WTC11 (cell line): ENCODE results near the gene LILRA6. TPM values are rescaled to one million over a fixed set of nuclear protein-coding genes. Genes with fewer than 3 reads are reported as not detected.
A peak's percentile ranks its signal among the peaks of the same experiment; 100 is the strongest.

ENCODE experiments used
- ATF1 ChIP-seq: sonication (generic); formaldehyde crosslinking; IDR thresholded peaks from 2 replicates; pipeline ENCODE4 v1.8.1; 2023; ENCODE audit warnings: mild to moderate bottlenecking, moderate library complexity, missing genetic modification reagents
- CBFB ChIP-seq: sonication (generic); formaldehyde crosslinking; IDR thresholded peaks from 2 replicates; pipeline ENCODE4 v1.8.1; 2022; ENCODE audit warnings: mild to moderate bottlenecking, low read depth, missing genetic modification reagents
- HMGA2 ChIP-seq: fragments of 250-450 bp; sonication (Bioruptor Pico); IDR thresholded peaks from 2 replicates; pipeline ENCODE4 v1.4.0; 2021; ENCODE audit warnings: mild to moderate bottlenecking, moderate library complexity
- IRF2 ChIP-seq: sonication (generic); formaldehyde crosslinking; IDR thresholded peaks from 2 replicates; pipeline ENCODE4 v1.8.0; 2022; ENCODE audit warnings: low read depth, missing genetic modification reagents, borderline replicate concordance
- JAZF1 ChIP-seq: fragments of 250-450 bp; sonication (Bioruptor Pico); IDR thresholded peaks from 2 replicates; pipeline ENCODE4 v1.9.0; 2021; ENCODE audit warnings: moderate library complexity, mild to moderate bottlenecking, inconsistent platforms
- NFYB ChIP-seq: sonication (generic); formaldehyde crosslinking; conservative IDR thresholded peaks from 2 replicates; pipeline ENCODE4 v1.8.0; 2022; ENCODE audit warnings: low read depth, missing genetic modification reagents
- NR3C1 ChIP-seq: sonication (generic); formaldehyde crosslinking; conservative IDR thresholded peaks from 2 replicates; pipeline ENCODE4 v1.8.1; 2023; ENCODE audit warnings: low read depth, mild to moderate bottlenecking, missing genetic modification reagents
- ZNF416 ChIP-seq: fragments of 250-450 bp; sonication (Bioruptor Pico); IDR thresholded peaks from 2 replicates; pipeline ENCODE4 v1.9.0; 2021; ENCODE audit warnings: mild to moderate bottlenecking, inconsistent platforms
- total RNA-seq: library from RNA; stranded (reverse); gene quantifications from 3 replicates; pipeline ENCODE4 v1.2.3, GENCODE V29; 2021
- TF ChIP-seq, protein P1 (sequence below): sonication (generic); formaldehyde crosslinking; IDR thresholded peaks from 2 replicates; pipeline ENCODE4 v1.8.1; 2023; ENCODE audit warnings: mild to moderate bottlenecking, missing genetic modification reagents, borderline replicate concordance
- TF ChIP-seq, protein P2 (sequence below): sonication (generic); formaldehyde crosslinking; IDR thresholded peaks from 2 replicates; pipeline ENCODE4 v1.8.0; 2023; ENCODE audit warnings: mild to moderate bottlenecking, missing genetic modification reagents
- TF ChIP-seq, protein P3 (sequence below): sonication (generic); formaldehyde crosslinking; IDR thresholded peaks from 2 replicates; pipeline ENCODE4 v1.8.1; 2023; ENCODE audit warnings: mild to moderate bottlenecking, moderate library complexity, missing genetic modification reagents
- TF ChIP-seq, protein P4 (sequence below): sonication (generic); formaldehyde crosslinking; IDR thresholded peaks from 2 replicates; pipeline ENCODE4 v1.8.0; 2023; ENCODE audit warnings: missing genetic modification reagents, mild to moderate bottlenecking, borderline replicate concordance
- TF ChIP-seq, protein P5 (sequence below): sonication (generic); formaldehyde crosslinking; IDR thresholded peaks from 2 replicates; pipeline ENCODE4 v1.8.0; 2022; ENCODE audit warnings: mild to moderate bottlenecking, missing genetic modification reagents
- TF ChIP-seq, protein P6 (sequence below): fragments of 250-450 bp; sonication (Bioruptor Pico); IDR thresholded peaks from 2 replicates; pipeline ENCODE4 v2.1.2; 2022; ENCODE audit warnings: mild to moderate bottlenecking, moderate library complexity
- TF ChIP-seq, protein P7 (sequence below): sonication (generic); formaldehyde crosslinking; IDR thresholded peaks from 2 replicates; pipeline ENCODE4 v1.8.1; 2023; ENCODE audit warnings: mild to moderate bottlenecking, missing genetic modification reagents, moderate library complexity
- TF ChIP-seq, protein P8 (sequence below): sonication (generic); formaldehyde crosslinking; IDR thresholded peaks from 2 replicates; pipeline ENCODE4 v1.8.1; 2023; ENCODE audit warnings: mild to moderate bottlenecking, missing genetic modification reagents
- TF ChIP-seq, protein P9 (sequence below): sonication (generic); formaldehyde crosslinking; IDR thresholded peaks from 2 replicates; pipeline ENCODE4 v1.8.0; 2022; ENCODE audit warnings: mild to moderate bottlenecking, missing genetic modification reagents

LILRA6 gene
- total RNA-seq, 1 experiment from 2014 or later = not detected

DNA sequence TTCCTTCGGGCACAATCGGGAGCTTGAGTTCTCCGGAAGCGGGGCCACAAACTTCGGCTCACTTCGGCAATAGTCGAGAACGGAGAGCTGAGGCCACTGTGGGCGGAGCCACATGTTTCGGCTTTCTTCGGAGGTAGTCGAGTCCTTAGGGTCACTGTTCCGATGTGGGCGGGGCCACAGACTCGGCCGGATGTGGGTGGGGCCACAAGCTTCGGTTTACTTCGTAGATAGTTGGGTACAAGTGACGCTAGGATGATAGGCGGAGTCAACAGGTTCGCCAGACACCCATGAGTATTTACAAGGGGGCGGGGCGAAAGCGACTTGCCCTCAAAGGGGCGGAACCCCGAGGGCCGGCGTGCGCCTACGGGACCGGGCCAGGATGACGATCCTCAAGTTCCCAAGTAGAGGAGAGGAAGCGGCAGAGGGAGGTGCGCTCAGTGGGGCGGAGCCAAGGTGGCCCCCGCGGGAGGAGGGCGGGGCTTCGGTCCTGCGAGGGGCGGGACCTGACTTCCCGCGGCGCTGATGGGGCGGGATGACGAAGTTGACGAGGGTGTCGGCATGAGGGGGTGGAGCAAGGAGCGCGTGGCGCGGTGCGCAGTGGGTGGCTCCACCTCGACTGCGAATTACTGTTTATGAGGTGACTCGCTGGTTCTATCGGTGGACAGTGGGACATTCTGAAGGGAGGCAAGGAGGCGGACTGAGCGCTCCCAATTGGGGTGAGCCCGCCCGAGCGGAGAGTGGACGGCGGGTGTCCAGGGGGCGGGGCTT lies 52.7 kb downstream of the LILRA6 start (continued):
- TF ChIP-seq, protein P1, sequence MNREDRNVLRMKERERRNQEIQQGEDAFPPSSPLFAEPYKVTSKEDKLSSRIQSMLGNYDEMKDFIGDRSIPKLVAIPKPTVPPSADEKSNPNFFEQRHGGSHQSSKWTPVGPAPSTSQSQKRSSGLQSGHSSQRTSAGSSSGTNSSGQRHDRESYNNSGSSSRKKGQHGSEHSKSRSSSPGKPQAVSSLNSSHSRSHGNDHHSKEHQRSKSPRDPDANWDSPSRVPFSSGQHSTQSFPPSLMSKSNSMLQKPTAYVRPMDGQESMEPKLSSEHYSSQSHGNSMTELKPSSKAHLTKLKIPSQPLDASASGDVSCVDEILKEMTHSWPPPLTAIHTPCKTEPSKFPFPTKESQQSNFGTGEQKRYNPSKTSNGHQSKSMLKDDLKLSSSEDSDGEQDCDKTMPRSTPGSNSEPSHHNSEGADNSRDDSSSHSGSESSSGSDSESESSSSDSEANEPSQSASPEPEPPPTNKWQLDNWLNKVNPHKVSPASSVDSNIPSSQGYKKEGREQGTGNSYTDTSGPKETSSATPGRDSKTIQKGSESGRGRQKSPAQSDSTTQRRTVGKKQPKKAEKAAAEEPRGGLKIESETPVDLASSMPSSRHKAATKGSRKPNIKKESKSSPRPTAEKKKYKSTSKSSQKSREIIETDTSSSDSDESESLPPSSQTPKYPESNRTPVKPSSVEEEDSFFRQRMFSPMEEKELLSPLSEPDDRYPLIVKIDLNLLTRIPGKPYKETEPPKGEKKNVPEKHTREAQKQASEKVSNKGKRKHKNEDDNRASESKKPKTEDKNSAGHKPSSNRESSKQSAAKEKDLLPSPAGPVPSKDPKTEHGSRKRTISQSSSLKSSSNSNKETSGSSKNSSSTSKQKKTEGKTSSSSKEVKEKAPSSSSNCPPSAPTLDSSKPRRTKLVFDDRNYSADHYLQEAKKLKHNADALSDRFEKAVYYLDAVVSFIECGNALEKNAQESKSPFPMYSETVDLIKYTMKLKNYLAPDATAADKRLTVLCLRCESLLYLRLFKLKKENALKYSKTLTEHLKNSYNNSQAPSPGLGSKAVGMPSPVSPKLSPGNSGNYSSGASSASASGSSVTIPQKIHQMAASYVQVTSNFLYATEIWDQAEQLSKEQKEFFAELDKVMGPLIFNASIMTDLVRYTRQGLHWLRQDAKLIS (CRISPR knock-in tag) = no peak
- TF ChIP-seq HMGA2 (0 out of 2 replicates have a peak, but pooled peaks have one; percentile 12), ZNF416 (CRISPR knock-in tag) (0 out of 2 replicates have a peak, but pooled peaks have one; percentile 52), ATF1 (CRISPR knock-in tag) (no peak), IRF2 (CRISPR knock-in tag) (no peak), CBFB (CRISPR knock-in tag) (no peak), NFYB (no peak), NR3C1 (CRISPR knock-in tag) (no peak), JAZF1 (CRISPR knock-in tag) (no peak)
- TF ChIP-seq, protein P2, sequence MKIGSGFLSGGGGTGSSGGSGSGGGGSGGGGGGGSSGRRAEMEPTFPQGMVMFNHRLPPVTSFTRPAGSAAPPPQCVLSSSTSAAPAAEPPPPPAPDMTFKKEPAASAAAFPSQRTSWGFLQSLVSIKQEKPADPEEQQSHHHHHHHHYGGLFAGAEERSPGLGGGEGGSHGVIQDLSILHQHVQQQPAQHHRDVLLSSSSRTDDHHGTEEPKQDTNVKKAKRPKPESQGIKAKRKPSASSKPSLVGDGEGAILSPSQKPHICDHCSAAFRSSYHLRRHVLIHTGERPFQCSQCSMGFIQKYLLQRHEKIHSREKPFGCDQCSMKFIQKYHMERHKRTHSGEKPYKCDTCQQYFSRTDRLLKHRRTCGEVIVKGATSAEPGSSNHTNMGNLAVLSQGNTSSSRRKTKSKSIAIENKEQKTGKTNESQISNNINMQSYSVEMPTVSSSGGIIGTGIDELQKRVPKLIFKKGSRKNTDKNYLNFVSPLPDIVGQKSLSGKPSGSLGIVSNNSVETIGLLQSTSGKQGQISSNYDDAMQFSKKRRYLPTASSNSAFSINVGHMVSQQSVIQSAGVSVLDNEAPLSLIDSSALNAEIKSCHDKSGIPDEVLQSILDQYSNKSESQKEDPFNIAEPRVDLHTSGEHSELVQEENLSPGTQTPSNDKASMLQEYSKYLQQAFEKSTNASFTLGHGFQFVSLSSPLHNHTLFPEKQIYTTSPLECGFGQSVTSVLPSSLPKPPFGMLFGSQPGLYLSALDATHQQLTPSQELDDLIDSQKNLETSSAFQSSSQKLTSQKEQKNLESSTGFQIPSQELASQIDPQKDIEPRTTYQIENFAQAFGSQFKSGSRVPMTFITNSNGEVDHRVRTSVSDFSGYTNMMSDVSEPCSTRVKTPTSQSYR (CRISPR knock-in tag) = 0 out of 2 replicates have a peak, but pooled peaks have one; percentile 27
- TF ChIP-seq, protein P3, sequence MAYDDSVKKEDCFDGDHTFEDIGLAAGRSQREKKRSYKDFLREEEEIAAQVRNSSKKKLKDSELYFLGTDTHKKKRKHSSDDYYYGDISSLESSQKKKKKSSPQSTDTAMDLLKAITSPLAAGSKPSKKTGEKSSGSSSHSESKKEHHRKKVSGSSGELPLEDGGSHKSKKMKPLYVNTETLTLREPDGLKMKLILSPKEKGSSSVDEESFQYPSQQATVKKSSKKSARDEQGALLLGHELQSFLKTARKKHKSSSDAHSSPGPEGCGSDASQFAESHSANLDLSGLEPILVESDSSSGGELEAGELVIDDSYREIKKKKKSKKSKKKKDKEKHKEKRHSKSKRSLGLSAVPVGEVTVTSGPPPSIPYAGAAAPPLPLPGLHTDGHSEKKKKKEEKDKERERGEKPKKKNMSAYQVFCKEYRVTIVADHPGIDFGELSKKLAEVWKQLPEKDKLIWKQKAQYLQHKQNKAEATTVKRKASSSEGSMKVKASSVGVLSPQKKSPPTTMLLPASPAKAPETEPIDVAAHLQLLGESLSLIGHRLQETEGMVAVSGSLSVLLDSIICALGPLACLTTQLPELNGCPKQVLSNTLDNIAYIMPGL (CRISPR knock-in tag) = no peak
- TF ChIP-seq, protein P4, sequence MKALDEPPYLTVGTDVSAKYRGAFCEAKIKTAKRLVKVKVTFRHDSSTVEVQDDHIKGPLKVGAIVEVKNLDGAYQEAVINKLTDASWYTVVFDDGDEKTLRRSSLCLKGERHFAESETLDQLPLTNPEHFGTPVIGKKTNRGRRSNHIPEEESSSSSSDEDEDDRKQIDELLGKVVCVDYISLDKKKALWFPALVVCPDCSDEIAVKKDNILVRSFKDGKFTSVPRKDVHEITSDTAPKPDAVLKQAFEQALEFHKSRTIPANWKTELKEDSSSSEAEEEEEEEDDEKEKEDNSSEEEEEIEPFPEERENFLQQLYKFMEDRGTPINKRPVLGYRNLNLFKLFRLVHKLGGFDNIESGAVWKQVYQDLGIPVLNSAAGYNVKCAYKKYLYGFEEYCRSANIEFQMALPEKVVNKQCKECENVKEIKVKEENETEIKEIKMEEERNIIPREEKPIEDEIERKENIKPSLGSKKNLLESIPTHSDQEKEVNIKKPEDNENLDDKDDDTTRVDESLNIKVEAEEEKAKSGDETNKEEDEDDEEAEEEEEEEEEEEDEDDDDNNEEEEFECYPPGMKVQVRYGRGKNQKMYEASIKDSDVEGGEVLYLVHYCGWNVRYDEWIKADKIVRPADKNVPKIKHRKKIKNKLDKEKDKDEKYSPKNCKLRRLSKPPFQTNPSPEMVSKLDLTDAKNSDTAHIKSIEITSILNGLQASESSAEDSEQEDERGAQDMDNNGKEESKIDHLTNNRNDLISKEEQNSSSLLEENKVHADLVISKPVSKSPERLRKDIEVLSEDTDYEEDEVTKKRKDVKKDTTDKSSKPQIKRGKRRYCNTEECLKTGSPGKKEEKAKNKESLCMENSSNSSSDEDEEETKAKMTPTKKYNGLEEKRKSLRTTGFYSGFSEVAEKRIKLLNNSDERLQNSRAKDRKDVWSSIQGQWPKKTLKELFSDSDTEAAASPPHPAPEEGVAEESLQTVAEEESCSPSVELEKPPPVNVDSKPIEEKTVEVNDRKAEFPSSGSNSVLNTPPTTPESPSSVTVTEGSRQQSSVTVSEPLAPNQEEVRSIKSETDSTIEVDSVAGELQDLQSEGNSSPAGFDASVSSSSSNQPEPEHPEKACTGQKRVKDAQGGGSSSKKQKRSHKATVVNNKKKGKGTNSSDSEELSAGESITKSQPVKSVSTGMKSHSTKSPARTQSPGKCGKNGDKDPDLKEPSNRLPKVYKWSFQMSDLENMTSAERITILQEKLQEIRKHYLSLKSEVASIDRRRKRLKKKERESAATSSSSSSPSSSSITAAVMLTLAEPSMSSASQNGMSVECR (CRISPR knock-in tag) = no peak
- TF ChIP-seq, protein P5, sequence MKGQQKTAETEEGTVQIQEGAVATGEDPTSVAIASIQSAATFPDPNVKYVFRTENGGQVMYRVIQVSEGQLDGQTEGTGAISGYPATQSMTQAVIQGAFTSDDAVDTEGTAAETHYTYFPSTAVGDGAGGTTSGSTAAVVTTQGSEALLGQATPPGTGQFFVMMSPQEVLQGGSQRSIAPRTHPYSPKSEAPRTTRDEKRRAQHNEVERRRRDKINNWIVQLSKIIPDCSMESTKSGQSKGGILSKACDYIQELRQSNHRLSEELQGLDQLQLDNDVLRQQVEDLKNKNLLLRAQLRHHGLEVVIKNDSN (CRISPR knock-in tag) = 0 out of 2 replicates have a peak, but pooled peaks have one; percentile 41
- TF ChIP-seq, protein P6, sequence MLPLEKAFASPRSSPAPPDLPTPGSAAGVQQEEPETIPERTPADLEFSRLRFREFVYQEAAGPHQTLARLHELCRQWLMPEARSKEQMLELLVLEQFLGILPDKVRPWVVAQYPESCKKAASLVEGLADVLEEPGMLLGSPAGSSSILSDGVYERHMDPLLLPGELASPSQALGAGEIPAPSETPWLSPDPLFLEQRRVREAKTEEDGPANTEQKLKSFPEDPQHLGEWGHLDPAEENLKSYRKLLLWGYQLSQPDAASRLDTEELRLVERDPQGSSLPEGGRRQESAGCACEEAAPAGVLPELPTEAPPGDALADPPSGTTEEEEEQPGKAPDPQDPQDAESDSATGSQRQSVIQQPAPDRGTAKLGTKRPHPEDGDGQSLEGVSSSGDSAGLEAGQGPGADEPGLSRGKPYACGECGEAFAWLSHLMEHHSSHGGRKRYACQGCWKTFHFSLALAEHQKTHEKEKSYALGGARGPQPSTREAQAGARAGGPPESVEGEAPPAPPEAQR = no peak
- TF ChIP-seq, protein P7, sequence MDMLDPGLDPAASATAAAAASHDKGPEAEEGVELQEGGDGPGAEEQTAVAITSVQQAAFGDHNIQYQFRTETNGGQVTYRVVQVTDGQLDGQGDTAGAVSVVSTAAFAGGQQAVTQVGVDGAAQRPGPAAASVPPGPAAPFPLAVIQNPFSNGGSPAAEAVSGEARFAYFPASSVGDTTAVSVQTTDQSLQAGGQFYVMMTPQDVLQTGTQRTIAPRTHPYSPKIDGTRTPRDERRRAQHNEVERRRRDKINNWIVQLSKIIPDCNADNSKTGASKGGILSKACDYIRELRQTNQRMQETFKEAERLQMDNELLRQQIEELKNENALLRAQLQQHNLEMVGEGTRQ (CRISPR knock-in tag) = no peak
- TF ChIP-seq, protein P8, sequence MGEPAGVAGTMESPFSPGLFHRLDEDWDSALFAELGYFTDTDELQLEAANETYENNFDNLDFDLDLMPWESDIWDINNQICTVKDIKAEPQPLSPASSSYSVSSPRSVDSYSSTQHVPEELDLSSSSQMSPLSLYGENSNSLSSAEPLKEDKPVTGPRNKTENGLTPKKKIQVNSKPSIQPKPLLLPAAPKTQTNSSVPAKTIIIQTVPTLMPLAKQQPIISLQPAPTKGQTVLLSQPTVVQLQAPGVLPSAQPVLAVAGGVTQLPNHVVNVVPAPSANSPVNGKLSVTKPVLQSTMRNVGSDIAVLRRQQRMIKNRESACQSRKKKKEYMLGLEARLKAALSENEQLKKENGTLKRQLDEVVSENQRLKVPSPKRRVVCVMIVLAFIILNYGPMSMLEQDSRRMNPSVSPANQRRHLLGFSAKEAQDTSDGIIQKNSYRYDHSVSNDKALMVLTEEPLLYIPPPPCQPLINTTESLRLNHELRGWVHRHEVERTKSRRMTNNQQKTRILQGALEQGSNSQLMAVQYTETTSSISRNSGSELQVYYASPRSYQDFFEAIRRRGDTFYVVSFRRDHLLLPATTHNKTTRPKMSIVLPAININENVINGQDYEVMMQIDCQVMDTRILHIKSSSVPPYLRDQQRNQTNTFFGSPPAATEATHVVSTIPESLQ (CRISPR knock-in tag) = no peak
- TF ChIP-seq, protein P9, sequence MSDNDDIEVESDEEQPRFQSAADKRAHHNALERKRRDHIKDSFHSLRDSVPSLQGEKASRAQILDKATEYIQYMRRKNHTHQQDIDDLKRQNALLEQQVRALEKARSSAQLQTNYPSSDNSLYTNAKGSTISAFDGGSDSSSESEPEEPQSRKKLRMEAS (CRISPR knock-in tag) = peak; percentile 92
